PC-3 (cell line): Measurements from ENCODE around the gene TP53RK.

Source experiments
- CTCF ChIP-seq: fragments of 300-600 bp; sonication (generic); conservative IDR thresholded peaks from 2 replicates; pipeline ENCODE4 v1.5.1; 2017; ENCODE audit warnings: antibody characterized with exemption, low read depth, mild to moderate bottlenecking, low read length
- EZH2 ChIP-seq: fragments of 300-600 bp; sonication (generic); IDR thresholded peaks from one replicate; pipeline ENCODE4 v1.6.1; 2017; ENCODE audit warnings: antibody characterized with exemption, mild to moderate bottlenecking, low read length; ENCODE audit not compliant: unreplicated experiment
- EZH2phosphoT487 ChIP-seq: fragments of 300-600 bp; sonication (generic); IDR thresholded peaks from 2 replicates; pipeline ENCODE4 v1.6.1; 2018; ENCODE audit warnings: mild to moderate bottlenecking, antibody characterized with exemption, low read length, borderline replicate concordance

GRCh38 chr20:46644733-46645132 is 44.5 kb downstream of the TP53RK start:
- TF ChIP-seq CTCF: no peak
- no peak for TF ChIP-seq EZH2
- TF ChIP-seq EZH2phosphoT487: no peak
